Liver (tissue), 9 donors: Measurements from ENCODE around the gene NOS1AP. TPM values are rescaled to one million over a fixed set of nuclear protein-coding genes. Genes with fewer than 3 reads are reported as not detected.

Experiments
- DNase-seq: peaks from one replicate; pipeline ENCODE4 v3.0.0-alpha.2; 2017; ENCODE audit warnings: low spot score
- H3K27ac ChIP-seq, 2 donors: one replicate each; pipeline ENCODE4 v1.7.0; 2013; ENCODE audit warnings: inconsistent platforms in 2 of 2, low read length in 2 of 2, control low read depth in 1 of 2, low read depth in 1 of 2, mild to moderate bottlenecking in 1 of 2
- H3K27me3 ChIP-seq, 4 donors: one replicate each; pipeline versions ENCODE4 v1.6.1 to v1.7.0; 2013; ENCODE audit warnings: low read length in 3 of 4, inconsistent platforms in 1 of 4, mild to moderate bottlenecking in 1 of 4, moderate library complexity in 1 of 4; ENCODE audit not compliant: control insufficient read depth in 4 of 4, insufficient read depth in 4 of 4
- H3K36me3 ChIP-seq, 4 donors: one replicate each; pipeline versions ENCODE4 v1.6.1 to v1.7.0; 2013; ENCODE audit warnings: low read length in 3 of 4, mild to moderate bottlenecking in 3 of 4, low read depth in 1 of 4, moderate library complexity in 1 of 4; ENCODE audit not compliant: control insufficient read depth in 4 of 4, insufficient read depth in 3 of 4
- H3K4me1 ChIP-seq, 4 donors: one replicate each; pipeline versions ENCODE4 v1.6.1 to v1.7.0; 2013; ENCODE audit warnings: low read length in 3 of 4, mild to moderate bottlenecking in 3 of 4, moderate library complexity in 1 of 4; ENCODE audit not compliant: control insufficient read depth in 4 of 4, insufficient read depth in 4 of 4
- H3K4me3 ChIP-seq, 3 donors: one replicate each; pipeline versions ENCODE4 v1.6.1 to v1.7.0; 2013; ENCODE audit warnings: low read length in 3 of 3, control low read depth in 1 of 3, low read depth in 1 of 3, mild to moderate bottlenecking in 1 of 3
- H3K9ac ChIP-seq, 2 donors: one replicate each; pipeline ENCODE4 v1.7.0; 2013; ENCODE audit warnings: low read length in 2 of 2, mild to moderate bottlenecking in 2 of 2, moderate library complexity in 2 of 2, control low read depth in 1 of 2, low read depth in 1 of 2
- H3K9me3 ChIP-seq, 4 donors: one replicate each; pipeline versions ENCODE4 v1.6.1 to v1.7.0; 2013; ENCODE audit warnings: low read length in 3 of 4; ENCODE audit not compliant: control insufficient read depth in 4 of 4
- EGR1 ChIP-seq, 2 donors: IDR thresholded peaks; 2 replicates each; pipeline ENCODE4 v1.6.1; 2016 to 2018; ENCODE audit warnings: antibody characterized with exemption in 2 of 2, low read depth in 2 of 2
- FOXA1 ChIP-seq: IDR thresholded peaks from 2 replicates; pipeline ENCODE4 v1.6.1; 2016; ENCODE audit warnings: antibody characterized with exemption
- GABPA ChIP-seq, 2 donors: IDR thresholded peaks in 1 of 2; conservative IDR thresholded peaks in 1 of 2; 2 replicates each; pipeline ENCODE4 v1.6.1; 2016; ENCODE audit warnings: antibody characterized with exemption in 2 of 2, mild to moderate bottlenecking in 1 of 2, moderate library complexity in 1 of 2
- HNF4A ChIP-seq, 2 donors: conservative IDR thresholded peaks; 2 replicates each; pipeline ENCODE4 v1.6.1; 2016; ENCODE audit warnings: antibody characterized with exemption in 2 of 2, mild to moderate bottlenecking in 2 of 2
- HNF4G ChIP-seq: IDR thresholded peaks from 2 replicates; pipeline ENCODE4 v1.6.1; 2016; ENCODE audit warnings: antibody characterized with exemption
- NR2F2 ChIP-seq: IDR thresholded peaks from 2 replicates; pipeline ENCODE4 v1.6.1; 2016; ENCODE audit warnings: antibody characterized with exemption
- RAD21 ChIP-seq, 2 donors: IDR thresholded peaks; 2 replicates each; pipeline ENCODE4 v1.6.1; 2016; ENCODE audit warnings: antibody characterized with exemption in 2 of 2, mild to moderate bottlenecking in 2 of 2
- RXRA ChIP-seq, 2 donors: IDR thresholded peaks; 2 replicates each; pipeline ENCODE4 v1.6.1; 2017 to 2018; ENCODE audit warnings: antibody characterized with exemption in 2 of 2, mild to moderate bottlenecking in 1 of 2
- SP1 ChIP-seq: IDR thresholded peaks from 2 replicates; pipeline ENCODE4 v1.6.1; 2018; ENCODE audit warnings: antibody characterized with exemption, mild to moderate bottlenecking
- TAF1 ChIP-seq: conservative IDR thresholded peaks from 2 replicates; pipeline ENCODE4 v1.6.1; 2016; ENCODE audit warnings: antibody characterized with exemption, mild to moderate bottlenecking
- YY1 ChIP-seq: IDR thresholded peaks from 2 replicates; pipeline ENCODE4 v1.6.1; 2016; ENCODE audit warnings: antibody characterized with exemption, mild to moderate bottlenecking
- WGBS: extraction: QIAGEN DNeasy Blood & Tissue Kit; methylation state at CpG from one replicate; pipeline ENCODE4 v1.1.7; 2013; 5-methylcytosine and 5-hydroxymethylcytosine counted together
- polyA plus RNA-seq, 2 donors: library from polyadenylated mRNA; stranded (reverse) in 1 of 2; unstranded in 1 of 2; fragments of 200-250 nt in 1 of 2; fragments of >200 nt in 1 of 2; fragmentation: Nextera tagmentation in 1 of 2; extraction: Ambion mirVana in 1 of 2; gene quantifications; one replicate each; pipeline versions ENCODE4 v1.2.1 to v1.2.3, GENCODE V29; 2013 to 2015
- total RNA-seq, 2 donors: library from RNA; depleted of rRNA; stranded (reverse); fragments of >200 nt; gene quantifications; one replicate each; pipeline ENCODE4 v1.2.3, GENCODE V29; 2014
- TF ChIP-seq, protein P1 (sequence below): IDR thresholded peaks from 2 replicates; pipeline ENCODE4 v1.6.1; 2016; ENCODE audit warnings: antibody characterized with exemption
- TF ChIP-seq, protein P2 (sequence below): IDR thresholded peaks from 2 replicates; pipeline ENCODE4 v1.6.1; 2016; ENCODE audit warnings: antibody characterized with exemption
- TF ChIP-seq, protein P3 (sequence below): fragments of 150-350 bp; IDR thresholded peaks from 2 replicates; pipeline ENCODE4 v1.5.1; 2017; ENCODE audit warnings: improper control_type of control experiment, low read depth, low read length; ENCODE audit not compliant: missing input control
- donor health status: healthy.
- donor health status: healthy.
- donor health status: healthy.
- donor health status: healthy.
- donor health status: healthy.

NOS1AP gene
- total and polyA plus RNA-seq, 4 donors, result 1.4 to 13.0 (median 4.5) TPM

DNA sequence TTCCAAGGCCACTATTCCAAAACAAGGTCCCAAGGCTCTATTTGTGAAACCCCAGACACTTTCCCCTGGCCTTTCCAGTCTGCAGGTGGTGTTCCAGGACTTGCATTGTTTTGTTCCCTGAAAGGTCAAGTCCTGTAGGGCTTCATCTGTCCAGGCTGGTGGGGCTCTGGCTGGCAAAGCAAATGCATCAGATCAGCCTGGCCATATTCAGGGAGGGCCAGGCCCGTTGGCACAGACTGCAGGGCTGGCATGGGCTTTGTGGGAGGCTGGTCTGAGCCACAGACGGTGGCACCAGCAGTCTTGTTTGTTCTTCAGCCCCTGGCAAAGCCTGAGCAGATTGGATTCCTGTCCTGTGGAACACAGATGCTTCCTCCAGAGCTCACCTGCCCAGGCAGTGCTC, 214.2 kb downstream of the NOS1AP start:
- H3K27ac ChIP-seq, result no peak overlapping the region
- no peak overlapping the region for H3K4me3 ChIP-seq
- 33% methylated on average over 2 of the region's 2 CpGs for WGBS
- H3K4me1 ChIP-seq, result peaks cover 2 to 23% (median 15%) of the 10 kb centered on the region in 4 donors
- no peak for DNase-seq
- H3K9me3 ChIP-seq, result no peaks in the 10 kb centered on the region
- H3K27me3 ChIP-seq, result no peaks in the 10 kb centered on the region
- TF ChIP-seq YY1, result no peak
- TF ChIP-seq RAD21 (IDR thresholded peaks at IDR 0.05), result peak in 1 of 2 donors; percentile 5
- no peak for TF ChIP-seq HNF4A (conservative IDR thresholded peaks at IDR 0.05)
- H3K9ac ChIP-seq, result no peak overlapping the region
- H3K36me3 ChIP-seq, result no peaks in the 10 kb centered on the region

DNA sequence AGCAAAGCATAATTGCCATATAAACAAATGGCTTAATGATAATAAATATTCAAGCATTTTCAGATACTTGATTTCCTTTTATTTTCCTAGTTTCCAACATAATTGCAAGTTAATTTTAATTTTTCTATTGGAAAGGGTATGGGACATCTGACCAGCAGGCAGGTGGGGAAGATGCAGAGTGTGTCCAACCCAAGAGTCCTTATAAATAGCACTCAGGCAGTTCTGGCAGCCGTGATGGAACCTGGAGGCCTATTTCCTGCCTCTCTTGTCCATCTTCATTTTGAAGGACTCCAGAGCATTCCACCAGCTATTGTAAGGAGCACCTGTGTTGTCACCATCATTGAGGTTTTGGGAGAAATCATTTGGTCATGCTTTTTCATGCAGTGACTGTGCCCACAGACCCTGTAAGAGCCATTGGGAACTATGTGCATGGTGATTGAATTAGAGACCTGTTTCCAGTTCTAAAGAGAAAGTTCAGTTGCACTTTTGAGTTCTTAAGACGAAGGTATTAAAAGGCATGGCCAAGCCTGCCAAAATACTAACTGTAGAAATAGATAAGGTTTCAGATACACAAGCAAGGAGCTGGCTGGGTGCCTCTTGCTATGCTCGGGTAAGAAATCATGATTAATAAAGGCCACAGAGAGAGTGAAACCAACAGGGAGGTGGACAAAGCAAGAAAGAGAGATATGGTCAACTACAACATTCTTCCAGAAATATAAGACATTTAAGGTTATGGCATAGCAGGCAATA, 214.9 kb downstream of the NOS1AP start:
- no peak overlapping the region for H3K4me3 ChIP-seq
- no peak overlapping the region for H3K9ac ChIP-seq
- DNase-seq, result no peak
- 78% methylated on average over 3 of the region's 3 CpGs for WGBS
- no peaks in the 10 kb centered on the region for H3K9me3 ChIP-seq
- no peak overlapping the region for H3K27ac ChIP-seq
- H3K36me3 ChIP-seq, result no peaks in the 10 kb centered on the region
- H3K27me3 ChIP-seq, result no peaks in the 10 kb centered on the region
- H3K4me1 ChIP-seq, result peaks cover 2 to 23% (median 15%) of the 10 kb centered on the region in 4 donors
- TF ChIP-seq SP1 (no peak), RAD21 (IDR thresholded peaks at IDR 0.05) (no peak), NR2F2 (no peak), TAF1 (no peak), HNF4G (no peak), EGR1 (IDR thresholded peaks at IDR 0.05; ENCODE audit: low read depth in 2 of 2) (no peak), FOXA1 (no peak)
- TF ChIP-seq, protein P1, sequence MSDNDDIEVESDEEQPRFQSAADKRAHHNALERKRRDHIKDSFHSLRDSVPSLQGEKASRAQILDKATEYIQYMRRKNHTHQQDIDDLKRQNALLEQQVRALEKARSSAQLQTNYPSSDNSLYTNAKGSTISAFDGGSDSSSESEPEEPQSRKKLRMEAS, result no peak
- TF ChIP-seq, protein P2, sequence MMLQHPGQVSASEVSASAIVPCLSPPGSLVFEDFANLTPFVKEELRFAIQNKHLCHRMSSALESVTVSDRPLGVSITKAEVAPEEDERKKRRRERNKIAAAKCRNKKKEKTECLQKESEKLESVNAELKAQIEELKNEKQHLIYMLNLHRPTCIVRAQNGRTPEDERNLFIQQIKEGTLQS, result no peak
- TF ChIP-seq, protein P3, sequence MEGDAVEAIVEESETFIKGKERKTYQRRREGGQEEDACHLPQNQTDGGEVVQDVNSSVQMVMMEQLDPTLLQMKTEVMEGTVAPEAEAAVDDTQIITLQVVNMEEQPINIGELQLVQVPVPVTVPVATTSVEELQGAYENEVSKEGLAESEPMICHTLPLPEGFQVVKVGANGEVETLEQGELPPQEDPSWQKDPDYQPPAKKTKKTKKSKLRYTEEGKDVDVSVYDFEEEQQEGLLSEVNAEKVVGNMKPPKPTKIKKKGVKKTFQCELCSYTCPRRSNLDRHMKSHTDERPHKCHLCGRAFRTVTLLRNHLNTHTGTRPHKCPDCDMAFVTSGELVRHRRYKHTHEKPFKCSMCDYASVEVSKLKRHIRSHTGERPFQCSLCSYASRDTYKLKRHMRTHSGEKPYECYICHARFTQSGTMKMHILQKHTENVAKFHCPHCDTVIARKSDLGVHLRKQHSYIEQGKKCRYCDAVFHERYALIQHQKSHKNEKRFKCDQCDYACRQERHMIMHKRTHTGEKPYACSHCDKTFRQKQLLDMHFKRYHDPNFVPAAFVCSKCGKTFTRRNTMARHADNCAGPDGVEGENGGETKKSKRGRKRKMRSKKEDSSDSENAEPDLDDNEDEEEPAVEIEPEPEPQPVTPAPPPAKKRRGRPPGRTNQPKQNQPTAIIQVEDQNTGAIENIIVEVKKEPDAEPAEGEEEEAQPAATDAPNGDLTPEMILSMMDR, result no peak

DNA sequence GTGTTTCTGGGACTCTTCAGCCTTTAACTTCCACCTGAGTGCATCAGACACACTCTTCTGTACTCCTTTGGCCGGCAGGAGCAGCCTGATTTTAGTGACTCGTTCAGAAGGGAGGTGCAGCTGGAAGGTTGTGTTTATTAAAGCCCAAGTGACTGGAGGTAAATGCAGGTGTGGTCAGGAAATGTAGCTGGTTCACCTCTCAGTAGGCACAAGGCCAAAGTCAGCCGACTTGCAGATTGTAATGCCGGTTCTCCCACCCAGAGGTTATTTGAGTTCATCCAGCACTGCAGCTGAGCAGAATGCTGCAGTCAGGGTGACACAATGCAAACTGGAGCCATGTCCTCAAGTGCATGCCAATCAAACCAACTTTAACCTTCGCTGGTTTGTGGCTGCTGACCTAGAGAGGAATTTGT, 215.7 kb downstream of the NOS1AP start:
- Histone ChIP-seq H3K27ac (no peak overlapping the region), H3K27me3 (no peaks in the 10 kb centered on the region), H3K9me3 (no peaks in the 10 kb centered on the region), H3K9ac (no peak overlapping the region), H3K36me3 (no peaks in the 10 kb centered on the region), H3K4me3 (no peak overlapping the region), H3K4me1 (peaks cover 2 to 23% (median 15%) of the 10 kb centered on the region in 4 donors)
- 28% methylated on average over 5 of the region's 5 CpGs for WGBS
- peak; percentile 45 for DNase-seq
- TF ChIP-seq RXRA (IDR thresholded peaks at IDR 0.05) (peak; percentile 66 to 92), SP1 (peak; percentile 46), RAD21 (IDR thresholded peaks at IDR 0.05) (peak; percentile 5 to 60), HNF4A (conservative IDR thresholded peaks at IDR 0.05) (peak; percentile 5 to 62), YY1 (peak; percentile 12), GABPA (IDR thresholded peaks at IDR 0.05 in 1 of 2, conservative IDR thresholded peaks at IDR 0.05 in 1 of 2) (no peak)
